Hepatocyte (in vitro differentiated cells): ENCODE results near the gene FASN.

ENCODE experiments used
- EZH2 ChIP-seq: fragments of 200-600 bp; sonication (generic); IDR thresholded peaks from 2 replicates; pipeline ENCODE4 v1.6.1; 2016; ENCODE audit warnings: antibody characterized with exemption, mild to moderate bottlenecking, borderline replicate concordance
- EZH2phosphoT487 ChIP-seq: fragments of 200-600 bp; sonication (generic); IDR thresholded peaks from one replicate; pipeline ENCODE4 v1.6.1; 2018; ENCODE audit warnings: antibody characterized with exemption, mild to moderate bottlenecking, low read depth, moderate library complexity; ENCODE audit not compliant: unreplicated experiment, severe bottlenecking
- TF ChIP-seq, protein P1 (sequence below): fragments of 200-600 bp; sonication (generic); IDR thresholded peaks from 2 replicates; pipeline ENCODE4 v1.5.1; 2016; ENCODE audit warnings: antibody characterized with exemption, mild to moderate bottlenecking; ENCODE audit not compliant: poor library complexity

DNA sequence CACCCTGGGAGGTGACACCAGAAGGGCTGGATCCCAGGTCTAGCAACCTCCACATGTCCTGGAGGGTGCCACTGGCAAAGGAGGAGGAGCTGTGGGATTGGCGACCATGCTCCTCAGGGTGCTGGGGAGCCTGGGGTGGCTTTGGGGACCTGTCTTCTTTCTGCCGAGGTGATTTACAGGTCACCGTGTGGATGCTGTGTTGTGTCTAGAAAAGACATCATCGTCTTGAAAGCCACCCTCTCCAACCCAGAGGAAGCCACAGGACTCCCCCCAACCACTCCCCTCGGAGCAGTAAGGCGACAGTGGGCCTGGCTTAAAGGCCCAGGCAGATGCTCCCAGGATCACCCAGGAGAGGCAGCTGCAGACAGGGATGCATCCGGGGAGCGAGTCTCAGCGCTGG is 29.7 kb upstream of the FASN start:
- TF ChIP-seq EZH2 = no peak
- TF ChIP-seq, protein P1, sequence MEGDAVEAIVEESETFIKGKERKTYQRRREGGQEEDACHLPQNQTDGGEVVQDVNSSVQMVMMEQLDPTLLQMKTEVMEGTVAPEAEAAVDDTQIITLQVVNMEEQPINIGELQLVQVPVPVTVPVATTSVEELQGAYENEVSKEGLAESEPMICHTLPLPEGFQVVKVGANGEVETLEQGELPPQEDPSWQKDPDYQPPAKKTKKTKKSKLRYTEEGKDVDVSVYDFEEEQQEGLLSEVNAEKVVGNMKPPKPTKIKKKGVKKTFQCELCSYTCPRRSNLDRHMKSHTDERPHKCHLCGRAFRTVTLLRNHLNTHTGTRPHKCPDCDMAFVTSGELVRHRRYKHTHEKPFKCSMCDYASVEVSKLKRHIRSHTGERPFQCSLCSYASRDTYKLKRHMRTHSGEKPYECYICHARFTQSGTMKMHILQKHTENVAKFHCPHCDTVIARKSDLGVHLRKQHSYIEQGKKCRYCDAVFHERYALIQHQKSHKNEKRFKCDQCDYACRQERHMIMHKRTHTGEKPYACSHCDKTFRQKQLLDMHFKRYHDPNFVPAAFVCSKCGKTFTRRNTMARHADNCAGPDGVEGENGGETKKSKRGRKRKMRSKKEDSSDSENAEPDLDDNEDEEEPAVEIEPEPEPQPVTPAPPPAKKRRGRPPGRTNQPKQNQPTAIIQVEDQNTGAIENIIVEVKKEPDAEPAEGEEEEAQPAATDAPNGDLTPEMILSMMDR = no peak
- no peak for TF ChIP-seq EZH2phosphoT487
